Activated effector memory CD4-positive, alpha-beta T cell treated with Interleukin-2 at 50 U/mL for 16 hours (primary cell): ENCODE results near the gene TTLL12.
A peak's percentile ranks its signal among the peaks of the same experiment; 100 is the strongest.

Experiments used
- DNase-seq: peaks from one replicate; pipeline ENCODE4 v3.0.0-alpha.2; 2020

Gene TTLL12

DNA sequence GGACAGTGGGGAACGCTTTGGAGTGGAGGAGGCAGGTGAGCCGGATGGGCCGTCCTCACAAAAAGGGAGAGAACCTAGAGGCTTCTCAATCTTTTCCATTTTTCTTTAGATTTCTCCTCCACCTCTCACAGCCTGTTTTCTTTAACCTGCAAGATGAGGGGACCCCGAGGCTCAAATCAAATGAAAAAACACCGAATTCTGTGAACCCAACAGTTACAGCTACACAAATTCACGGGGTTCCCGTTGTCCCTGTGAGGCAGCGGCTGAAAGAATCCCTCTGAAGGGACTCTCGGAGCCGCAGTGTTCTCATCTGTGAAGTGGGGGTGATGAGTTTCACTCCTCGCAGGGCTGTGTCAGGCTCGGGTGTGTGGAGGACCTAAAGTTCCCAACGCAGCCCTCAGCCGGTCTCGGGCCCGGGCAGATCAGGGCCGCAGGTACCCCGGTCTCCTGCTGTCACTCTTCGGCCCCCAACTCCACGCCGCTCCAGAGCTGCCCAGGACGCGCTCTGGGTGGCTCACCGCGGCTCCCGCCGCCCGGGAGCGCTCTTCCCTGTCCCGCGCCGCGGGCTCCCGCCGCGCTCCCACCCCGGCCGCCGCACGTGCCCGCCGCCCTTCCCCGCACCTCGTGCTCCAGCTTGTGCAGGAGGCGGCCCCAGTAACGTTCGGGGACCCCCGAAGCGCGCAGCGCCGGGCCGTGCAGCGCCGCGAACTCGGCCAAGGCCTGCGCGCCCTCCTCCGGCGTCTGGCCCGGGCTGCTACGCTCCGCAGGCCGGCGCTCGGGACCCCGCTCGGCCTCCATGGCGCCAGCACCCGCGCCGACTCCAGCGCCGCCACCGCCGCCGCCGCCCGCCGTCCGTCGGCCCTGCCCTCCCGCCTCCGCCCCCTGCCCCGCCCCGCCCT, at the start of gene TTLL12:
TTLL12 (minus strand) TSS at position 863 of the 899 bp plus-strand sequence; CDS start at position 798, 65 bp downstream.
- DNase-seq, result peak; percentile 43

DNA sequence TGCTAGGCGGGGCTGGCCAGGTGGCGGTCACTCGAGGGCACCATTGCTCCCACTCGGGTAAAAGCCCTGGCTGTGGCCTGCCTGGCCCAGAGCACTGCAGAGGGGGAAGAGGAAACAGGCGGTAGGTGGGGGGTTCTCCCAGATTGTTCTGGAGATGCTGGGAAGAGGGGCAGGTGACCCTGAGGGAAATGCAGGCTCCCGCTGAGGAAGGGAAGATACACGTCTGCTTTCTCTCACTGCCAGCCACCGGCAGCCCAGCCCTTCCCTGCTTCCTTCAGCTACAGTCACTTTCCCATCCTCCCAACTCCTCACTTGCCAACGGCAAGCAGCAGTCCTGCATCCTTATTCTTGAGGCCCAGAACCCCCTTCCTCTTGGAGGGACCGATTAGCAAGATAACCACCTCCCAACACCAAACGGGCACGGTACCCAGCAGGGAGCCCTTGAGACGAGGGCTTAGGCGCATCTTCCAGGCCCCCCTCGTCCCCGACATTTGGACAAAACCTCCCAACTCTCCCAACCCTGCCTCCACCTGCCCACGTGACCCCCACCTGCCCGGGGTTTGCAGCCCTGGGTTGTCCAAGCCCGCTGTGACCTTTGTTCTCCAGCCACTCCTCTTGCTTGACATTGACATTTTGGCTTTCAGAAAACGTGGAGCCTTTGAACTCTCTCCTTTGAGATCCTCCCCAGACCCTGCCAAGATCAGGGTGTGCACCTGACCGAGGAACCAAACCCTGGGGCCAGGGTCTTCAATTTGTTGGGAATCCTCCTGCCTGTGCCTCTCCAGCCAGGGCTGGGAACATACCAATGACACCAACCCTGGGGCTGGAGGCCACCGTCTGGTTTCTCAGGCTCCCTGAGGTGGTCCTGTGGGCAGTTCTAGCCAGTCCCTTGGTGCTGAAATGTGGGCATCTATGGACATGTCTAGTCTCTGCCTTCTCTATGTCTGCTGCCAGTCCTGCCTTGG, 48.8 kb upstream of the TTLL12 start:
- DNase-seq, result no peak

DNA sequence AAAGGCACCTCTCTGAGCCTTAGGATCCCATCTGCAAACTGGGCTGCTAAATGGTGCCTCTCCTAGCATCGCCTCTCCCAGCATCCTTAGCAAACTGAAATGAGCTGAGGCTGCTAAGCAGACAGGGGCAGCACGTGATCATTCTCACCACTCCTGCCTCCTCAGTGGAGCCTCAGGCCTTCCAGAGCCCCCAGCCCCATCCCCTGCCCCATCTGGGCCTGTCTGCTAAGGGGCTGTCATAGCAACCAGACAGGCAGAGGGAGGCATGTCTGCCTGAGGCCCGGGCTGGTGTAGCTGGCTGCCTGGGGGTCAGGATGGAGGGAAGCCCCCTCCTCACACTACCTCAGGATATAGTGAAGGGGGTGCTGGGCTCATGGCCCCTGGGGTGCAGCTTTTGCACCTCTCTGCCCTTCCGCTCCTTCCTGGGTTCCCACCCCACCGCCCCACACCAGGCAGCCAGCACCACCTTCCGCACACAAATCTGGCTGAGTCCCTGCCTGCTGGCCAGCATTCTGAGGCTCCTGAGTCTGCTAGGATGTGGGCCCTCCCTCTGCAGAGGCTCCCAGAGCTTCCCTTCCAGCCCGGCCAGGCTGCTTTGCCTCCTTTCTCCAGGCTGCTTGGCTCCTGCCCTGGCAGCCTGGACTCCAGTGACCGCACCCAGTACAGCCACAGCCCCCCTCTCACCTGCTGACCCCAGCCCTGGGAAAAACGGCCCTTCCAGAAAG, 47.5 kb upstream of the TTLL12 start:
- no peak for DNase-seq

DNA sequence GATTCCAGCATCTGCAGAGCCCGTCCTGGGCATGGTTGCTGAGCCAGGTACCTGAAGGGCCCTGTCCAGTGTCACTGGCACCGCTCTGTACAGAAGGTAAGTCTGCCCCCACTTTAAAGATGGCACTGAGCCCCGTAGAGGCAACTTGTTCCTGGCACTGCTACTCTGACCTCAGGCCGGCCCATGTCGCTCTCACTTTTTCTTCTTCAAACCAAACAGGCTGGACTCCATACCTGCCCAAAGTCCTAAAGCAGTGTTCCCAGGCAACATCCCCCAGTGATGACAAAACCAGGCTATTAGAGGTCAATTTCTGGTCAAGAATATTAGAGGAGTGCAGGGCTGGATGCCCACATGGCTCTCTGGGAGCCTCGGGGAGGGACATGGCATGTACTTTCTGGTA, 46.6 kb upstream of the TTLL12 start:
- no peak for DNase-seq

DNA sequence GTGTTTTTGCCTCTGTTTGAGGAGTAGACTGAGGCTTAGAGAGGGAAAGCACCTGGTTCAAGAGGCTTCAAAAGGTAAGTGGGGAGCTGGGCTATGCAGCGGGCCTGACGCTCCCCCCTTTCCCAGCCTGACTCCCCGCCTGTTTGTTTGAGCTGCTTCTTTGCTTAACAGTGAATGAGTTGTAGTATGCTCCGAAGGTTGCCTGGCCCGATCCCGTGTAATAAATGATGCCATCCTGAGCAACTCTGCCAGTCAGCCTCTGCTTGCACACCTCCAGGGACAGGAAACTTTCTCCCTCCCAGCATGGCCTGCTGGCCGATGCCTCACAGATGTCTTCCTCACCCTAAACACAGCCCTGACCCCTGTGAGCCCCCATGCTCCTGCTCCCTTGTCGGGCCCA, 45.5 kb upstream of the TTLL12 start:
- DNase-seq, result no peak

DNA sequence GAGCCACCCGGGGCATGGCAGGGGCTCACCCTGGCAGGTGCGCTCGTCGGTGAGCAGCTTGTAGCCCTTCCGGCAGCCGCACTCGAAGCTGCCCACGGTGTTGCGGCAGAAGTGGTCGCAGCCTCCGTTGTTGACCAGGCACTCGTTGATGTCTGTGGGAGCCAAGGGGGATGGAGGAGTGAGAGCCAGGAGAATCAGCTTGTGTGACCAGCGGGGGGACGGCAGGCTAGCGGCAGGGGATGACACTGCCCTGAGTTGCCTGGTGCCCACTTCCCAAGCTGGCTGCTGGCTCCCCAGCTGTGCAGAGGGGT, 44.7 kb upstream of the TTLL12 start:
- DNase-seq, result no peak

DNA sequence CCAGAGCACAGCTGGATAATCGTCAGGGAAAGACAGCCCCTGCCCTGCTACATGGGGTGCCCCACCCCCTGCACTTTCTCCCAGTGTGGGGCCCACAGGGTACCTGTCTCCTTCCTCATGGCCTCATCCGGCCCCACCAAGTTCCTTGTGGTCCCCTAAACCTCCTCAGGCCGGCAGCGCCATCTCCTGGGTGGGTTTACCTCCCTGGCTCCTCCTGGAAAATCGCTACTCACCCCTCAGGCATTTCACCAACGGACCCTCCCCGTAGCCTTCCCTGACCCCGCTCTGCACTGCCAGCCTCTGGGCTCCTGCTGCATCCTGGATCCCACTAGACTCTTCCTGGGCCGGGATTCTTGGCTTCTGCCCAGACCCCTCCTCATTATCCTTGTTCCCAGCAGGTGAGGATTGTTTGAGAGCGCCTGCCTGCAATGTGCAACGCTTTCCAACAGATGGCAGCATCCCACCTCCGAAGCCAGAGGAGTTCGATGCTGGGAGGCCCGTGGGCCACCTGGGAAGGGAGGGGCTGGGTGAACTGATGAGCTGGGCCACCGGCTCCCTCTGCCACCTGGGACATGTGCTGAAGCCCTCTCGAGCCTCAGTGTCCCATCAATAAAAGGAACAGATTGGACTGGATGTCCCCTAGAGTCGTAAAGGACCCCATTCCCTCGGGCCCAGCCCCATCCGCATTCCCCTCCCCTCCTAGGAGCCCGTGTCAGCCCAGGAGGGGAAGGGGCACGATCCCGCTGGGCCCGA, 44.2 kb upstream of the TTLL12 start:
- DNase-seq, result peak; percentile 52

DNA sequence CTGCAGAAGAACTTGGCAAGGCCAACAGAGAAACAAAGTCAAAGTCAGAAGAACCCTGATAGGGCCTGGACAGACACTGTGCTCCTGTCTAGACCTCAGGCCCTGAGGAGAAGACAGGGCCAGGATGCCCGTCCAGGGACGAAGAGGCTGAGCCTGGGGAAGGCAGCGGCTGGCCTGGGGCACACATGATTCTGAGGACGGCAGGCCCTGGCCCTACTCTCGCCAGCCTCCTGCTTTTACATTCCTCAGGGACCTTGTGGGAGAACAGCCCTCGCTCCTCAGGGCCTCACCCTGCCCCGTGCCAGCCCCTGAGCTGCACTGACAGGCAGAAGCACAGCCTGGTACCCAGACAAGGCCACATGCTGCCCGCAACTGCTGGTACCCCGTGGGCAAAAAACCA, 43.6 kb upstream of the TTLL12 start:
- DNase-seq, result no peak

DNA sequence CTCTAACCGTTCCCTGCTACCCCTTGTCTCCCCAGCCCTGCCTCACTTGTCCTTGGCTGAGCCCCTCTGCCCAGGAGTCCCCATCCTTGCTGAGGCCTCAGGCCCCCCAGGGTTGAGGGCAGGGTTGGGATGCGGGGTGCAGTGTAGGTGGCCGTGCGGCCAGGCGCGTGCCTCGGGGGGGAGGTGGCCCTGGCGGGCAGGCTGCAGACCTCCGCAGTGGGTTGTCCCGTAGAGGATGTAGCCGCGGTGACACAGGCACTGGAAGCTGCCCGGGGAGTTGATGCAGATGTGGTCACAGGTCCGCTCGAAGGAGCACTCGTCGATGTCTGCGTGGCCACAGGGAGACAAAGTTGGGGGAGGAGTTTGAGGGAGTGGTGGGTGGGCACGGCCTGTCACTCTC, 41.9 kb upstream of the TTLL12 start:
- DNase-seq, result no peak

DNA sequence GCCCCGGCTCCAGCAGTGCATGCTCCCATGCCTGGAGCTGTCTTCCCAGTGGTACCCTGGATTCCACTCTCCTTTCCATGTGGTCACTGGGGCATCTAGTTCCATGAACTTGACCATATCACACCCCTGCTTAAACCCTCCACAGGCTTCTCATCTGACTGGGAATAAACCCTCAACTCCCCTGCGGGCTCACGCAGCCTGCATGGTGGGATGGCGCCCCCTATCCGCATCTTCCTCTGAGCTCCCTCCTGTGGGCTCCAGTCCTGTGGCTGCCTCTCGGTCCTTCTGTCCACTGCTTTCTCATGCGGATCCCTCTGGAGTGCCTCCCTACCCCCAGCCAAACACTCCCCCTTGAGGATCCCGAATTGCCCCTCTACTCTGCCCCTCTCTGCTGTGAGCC, 41.4 kb upstream of the TTLL12 start:
- no peak for DNase-seq

DNA sequence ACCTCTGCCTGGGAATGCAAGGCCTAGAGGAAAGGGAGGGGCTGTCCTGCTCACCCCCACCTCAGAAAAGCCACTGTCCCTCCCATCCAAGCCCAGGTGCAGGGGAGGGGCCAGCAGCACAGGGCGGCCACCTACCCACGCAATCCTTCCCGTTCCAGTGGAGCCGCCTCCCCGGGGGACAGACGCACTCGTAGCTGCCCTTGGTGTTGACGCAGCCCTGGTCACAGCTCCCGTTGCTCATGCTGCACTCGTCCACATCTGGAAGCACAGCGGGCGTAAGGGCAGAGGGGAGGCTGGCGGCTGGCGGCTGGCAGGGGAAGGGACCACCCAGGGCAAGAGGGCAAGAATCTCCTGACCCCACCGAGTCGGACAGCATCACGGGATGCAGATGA, 40.3 kb upstream of the TTLL12 start:
- DNase-seq, result no peak

DNA sequence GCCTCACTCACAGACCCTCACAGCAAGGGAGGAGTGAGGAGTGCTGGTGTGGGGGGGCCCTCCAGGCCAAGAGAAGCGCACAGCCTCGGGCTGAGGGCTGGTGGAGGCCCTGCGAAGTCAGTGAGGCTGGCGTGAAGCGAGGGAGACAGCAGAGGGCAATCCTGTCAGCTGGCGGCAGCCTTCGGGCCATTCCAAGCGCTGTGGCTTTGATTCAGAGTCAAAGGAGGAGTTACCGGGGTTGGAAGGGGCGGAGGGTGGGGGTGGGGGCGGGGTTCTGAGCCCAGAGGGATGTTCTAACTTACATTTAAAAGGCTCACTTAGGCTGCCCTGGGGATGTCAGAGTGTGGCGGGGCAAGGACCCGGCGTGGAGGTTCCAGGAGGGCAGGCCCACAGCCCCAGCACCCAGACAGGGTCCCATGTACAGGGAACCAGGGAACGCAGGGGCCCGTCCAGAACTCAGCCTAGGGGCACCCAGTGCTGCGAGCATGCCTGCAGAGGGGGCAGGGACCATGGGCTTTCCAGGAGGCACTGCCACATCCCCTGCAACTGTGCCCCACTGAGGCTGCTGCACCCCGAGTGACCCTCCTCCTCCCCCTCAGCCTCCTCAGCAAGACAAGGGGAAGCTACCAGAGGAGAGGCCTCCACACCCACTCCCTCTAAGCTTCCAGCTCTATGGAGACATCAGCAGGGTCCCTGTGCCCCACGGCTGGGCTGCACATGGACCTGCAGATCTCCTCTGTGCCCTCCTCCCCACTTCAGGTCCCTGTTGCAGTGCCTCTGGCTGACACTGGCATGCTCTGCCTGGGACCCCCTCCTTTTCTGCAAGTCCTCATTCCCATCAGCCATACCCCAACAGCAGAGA, 39.7 kb upstream of the TTLL12 start:
- DNase-seq, result no peak

DNA sequence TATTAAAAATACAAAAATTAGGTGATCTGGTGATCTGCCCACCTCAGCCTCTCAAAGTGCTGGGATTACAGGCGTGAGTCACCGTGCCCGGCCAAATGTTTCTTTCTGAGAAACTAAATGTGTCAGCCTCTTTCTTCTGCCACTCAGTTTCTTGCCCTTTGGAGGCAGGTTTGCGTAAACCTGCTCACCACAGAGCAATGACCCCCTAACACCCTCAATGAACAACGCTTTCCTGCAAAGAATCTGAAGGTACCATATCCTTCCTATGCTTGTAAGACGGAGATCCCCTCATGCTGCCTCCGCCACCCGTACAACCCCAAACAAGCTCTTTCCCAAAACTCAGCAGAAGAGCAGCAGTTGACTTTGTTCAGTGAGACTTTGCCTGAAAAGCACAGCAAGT, 38.7 kb upstream of the TTLL12 start:
- DNase-seq, result no peak

DNA sequence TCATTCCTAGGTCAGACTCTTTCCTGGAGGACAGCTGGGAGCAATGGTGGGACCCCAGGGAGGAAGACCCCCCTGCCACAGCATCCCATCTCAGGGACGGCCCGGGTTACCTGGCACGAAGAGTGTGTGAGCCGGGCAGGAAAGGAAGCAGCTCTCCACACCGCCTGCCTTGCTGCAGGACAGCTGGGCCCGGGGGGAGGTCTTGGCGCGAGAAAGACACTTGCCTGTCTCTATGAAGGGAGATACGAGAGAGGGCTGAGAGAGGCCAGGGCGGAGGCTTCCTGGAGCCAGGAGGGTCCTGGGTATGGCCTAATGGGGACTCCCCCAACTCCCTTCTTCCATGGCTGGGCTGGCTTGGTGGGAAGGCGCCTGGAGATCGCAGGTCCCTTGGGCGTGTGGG, 36.1 kb upstream of the TTLL12 start:
- DNase-seq, result no peak

DNA sequence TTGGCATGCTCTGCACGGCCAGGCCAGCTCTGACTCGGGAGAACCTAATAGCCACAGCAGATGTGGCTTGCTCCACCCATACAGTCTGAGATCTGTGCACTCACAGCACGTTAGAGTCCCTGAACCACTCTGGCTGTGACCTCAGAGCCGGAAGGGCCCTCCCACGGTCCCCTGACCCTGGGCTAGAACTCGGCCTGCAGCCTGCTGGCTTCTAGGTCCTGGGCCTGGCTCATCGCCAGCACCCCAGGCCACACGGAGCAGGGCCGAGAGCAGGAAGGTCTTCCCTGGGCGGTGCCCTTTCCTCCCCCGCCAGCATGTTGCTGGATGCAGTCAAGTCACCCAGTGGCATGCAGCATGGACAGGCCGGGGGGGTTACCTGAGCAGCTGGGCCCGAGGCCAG, 35.3 kb upstream of the TTLL12 start:
- no peak for DNase-seq

DNA sequence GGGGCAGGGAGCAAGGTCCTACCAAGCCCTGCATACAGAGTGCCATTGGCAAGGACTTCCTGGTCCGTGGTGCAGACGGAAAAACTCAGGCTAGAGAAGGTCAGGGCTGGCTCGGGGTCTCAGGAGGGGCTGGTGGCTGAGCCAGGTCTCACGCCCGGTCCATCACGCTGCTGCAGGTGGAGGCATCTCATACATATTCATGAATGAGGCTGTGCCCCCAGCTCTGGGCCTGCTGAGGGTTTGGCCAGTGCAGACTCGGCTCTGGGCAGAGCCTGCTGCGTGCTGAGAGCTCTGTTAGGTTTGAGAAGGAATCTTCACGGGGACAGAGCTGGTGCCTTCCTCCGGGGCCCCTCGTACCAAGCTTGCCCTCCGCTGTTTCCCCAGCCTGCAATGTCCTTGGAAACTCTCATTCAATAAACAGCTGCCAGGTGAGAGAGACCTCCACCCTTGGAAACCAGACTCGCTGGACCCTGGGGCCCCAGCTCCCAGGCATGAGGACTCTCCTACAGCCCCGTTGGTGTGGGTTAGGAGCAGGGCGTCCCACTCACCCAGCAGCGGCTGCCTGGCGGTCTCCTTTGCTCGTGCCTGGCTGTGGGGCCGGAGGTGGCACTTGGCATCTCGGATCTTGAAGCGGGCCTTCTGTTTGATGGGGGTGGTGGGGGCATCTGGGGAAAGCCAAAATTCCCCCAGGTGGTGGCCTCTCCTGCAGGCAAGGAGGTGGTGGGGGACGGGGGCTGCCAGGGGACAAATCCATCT, 33.9 kb upstream of the TTLL12 start:
- no peak for DNase-seq

DNA sequence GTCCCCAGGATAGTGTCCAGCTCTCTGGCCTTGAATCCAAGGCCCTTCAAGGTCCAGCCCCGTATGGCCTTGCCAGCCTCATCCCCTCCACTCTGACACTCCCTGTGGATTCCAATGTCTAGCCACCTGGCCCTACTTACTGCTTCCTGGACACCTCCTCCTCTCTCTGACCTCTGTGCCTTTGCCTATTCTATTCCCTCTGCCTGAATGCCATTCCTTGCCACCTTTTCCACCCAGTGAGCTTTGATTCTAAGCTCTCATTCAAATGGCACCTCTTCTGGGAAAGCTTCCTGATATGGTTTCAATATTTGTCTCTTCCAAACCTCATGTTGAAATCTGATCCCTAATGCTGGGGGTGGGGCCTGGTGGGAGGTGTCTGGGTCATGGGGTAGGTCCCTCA, 31.9 kb upstream of the TTLL12 start:
- DNase-seq, result no peak

DNA sequence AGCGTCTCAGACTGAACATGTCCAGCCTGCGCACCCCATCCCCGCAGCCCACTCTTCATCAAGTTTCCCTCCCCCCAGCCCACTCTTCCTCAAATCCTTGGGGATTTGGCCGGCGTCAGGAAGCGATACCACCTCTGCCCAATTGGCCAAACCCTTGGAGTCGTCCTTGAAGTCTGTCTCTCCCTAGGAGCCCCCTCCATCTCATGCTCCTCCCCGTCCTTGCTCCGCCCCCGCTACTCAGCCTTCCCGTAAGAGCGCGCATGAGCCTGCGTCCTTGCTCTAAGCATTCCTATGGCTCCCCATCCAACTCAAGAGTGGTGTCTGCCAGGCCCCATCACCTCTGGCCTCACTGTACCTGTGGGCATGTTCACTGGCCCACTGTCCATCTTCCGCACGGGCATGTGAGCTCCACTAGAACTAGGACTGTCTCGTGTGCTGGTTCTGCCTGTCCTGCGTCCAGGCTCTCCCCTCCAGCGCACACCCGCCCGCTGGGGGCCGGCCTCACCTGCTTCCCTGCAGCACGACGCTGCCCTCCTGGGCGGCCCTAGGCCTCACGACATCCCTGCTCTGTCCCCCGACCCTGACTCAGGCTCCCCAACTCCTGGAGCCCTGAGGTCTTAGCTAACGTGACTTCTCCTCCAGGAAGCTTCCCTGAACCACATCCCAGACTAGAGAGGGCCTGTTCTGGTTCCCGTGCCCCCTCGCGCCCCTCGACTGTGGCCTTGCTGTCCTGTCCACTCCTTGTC, 30.5 kb upstream of the TTLL12 start:
- no peak for DNase-seq

DNA sequence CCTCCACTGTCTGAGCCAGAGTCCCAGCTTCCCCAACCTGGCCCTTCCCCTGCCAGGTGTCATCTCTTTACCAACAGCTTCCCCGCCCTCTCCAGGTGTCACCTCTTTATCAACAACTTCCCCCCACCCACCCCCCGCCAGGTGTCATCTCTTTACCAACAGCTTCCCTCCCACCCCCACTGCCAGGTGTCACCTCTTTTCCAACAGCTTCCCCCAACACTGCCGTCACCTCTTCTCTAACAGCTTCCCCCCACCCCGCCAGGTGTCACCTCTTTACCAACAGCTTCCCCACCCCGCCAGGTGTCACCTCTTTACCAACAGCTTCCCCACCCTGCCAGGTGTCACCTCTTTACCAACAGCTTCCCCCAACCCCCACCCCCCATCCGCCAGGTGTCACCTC, 29.8 kb upstream of the TTLL12 start:
- no peak for DNase-seq

DNA sequence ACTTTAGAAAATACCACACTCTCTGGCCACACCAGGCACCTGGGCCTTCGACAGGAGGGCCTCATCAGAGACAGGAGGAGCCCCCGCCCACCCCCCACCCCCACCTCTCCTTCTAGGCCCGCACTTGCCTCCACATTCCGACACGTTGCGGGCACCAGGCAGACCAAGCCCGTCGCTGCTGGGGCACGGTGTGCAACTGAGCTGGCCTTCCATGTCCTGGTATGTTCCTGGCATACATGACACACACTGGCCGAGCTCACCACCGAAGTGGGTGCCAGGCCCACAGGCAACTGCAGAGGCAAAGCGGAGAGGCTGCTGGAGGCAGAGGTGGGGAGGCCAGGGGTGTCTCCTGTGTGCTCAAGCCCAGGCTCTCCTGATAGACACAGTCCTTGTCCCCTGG, 27.0 kb upstream of the TTLL12 start:
- no peak for DNase-seq
